Measurements from ENCODE around the gene PTP4A2. TPM values are rescaled to one million over a fixed set of nuclear protein-coding genes. Genes with fewer than 3 reads are reported as not detected.

The PTP4A2 gene
- 100 to 1,000 TPM; 269 to 384 TPM for total RNA-seq
- total RNA-seq, result 289 to 369 reads per million in 2 donors

GRCh38 chr1:31938184-31938975 lies at the start of gene PTP4A2:
Gene PTP4A2 (minus strand): TSS chr1:31938368. CDS start chr1:31919065, 19,303 bp downstream.
- DNase-seq, result peak; percentile 75 to 83 (median 77)
- H3K9me3 ChIP-seq (ENCODE audit: control insufficient read depth, low read length, poor library complexity, severe bottlenecking), result no peaks in the 10 kb centered on the region
- H3K4me1 Mint-ChIP-seq, result peaks cover 55% of the 10 kb centered on the region
- peak within 1 kb of the TSS; percentile 100 for H3K4me3 Mint-ChIP-seq
- peak within 1 kb of the TSS; percentile 99 for H3K27ac Mint-ChIP-seq
- H3K27me3 Mint-ChIP-seq, result no peaks in the 10 kb centered on the region
- peak; percentile 70 for ATAC-seq
- H3K36me3 Mint-ChIP-seq (ENCODE audit: low read depth), result peaks cover 3% of the 10 kb centered on the region

- DNase-seq (no peak), ATAC-seq (no peak)
- Mint-ChIP-seq H3K27me3 (no peaks in the 10 kb centered on the region), H3K4me3 (no peak overlapping the region), H3K36me3 (ENCODE audit: low read depth) (no peaks in the 10 kb centered on the region), H3K27ac (peak overlapping the region; percentile 89), H3K4me1 (peaks cover 48% of the 10 kb centered on the region)
- H3K9me3 ChIP-seq (ENCODE audit: control insufficient read depth, low read length, poor library complexity, severe bottlenecking), result no peaks in the 10 kb centered on the region
Observed at GRCh38 chr1:31987135-31987619, 49.0 kb upstream of the PTP4A2 start.

- H3K27me3 Mint-ChIP-seq, result no peaks in the 10 kb centered on the region
- peaks cover 51% of the 10 kb centered on the region for H3K4me1 Mint-ChIP-seq
- peak overlapping the region; percentile 96 for H3K27ac Mint-ChIP-seq
- ATAC-seq, result peak; percentile 79
- DNase-seq, result no peak
- H3K4me3 Mint-ChIP-seq, result peak overlapping the region; percentile 22
- no peaks in the 10 kb centered on the region for H3K9me3 ChIP-seq (ENCODE audit: control insufficient read depth, low read length, poor library complexity, severe bottlenecking)
- no peaks in the 10 kb centered on the region for H3K36me3 Mint-ChIP-seq (ENCODE audit: low read depth)
Observed at GRCh38 chr1:31985430-31985829, 47.3 kb upstream of the PTP4A2 start.

- Mint-ChIP-seq H3K27ac (peak overlapping the region; percentile 96), H3K4me1 (peaks cover 44% of the 10 kb centered on the region)
Observed at GRCh38 chr1:31984419-31985347, 46.5 kb upstream of the PTP4A2 start.

GRCh38 chr1:31981972-31982371 lies 43.8 kb upstream of the PTP4A2 start:
- H3K9me3 ChIP-seq (ENCODE audit: control insufficient read depth, low read length, poor library complexity, severe bottlenecking), result no peaks in the 10 kb centered on the region
- ATAC-seq (peak; percentile 72), DNase-seq (peak in 1 of 3 donors; percentile 11)
- Mint-ChIP-seq H3K4me1 (peaks cover 45% of the 10 kb centered on the region), H3K27ac (peak overlapping the region; percentile 96), H3K36me3 (ENCODE audit: low read depth) (no peaks in the 10 kb centered on the region), H3K27me3 (no peaks in the 10 kb centered on the region), H3K4me3 (peak overlapping the region; percentile 56)

More at GRCh38 chr1:31984419-31985347, 46.5 kb upstream of the PTP4A2 start:
- no peaks in the 10 kb centered on the region for H3K9me3 ChIP-seq (ENCODE audit: control insufficient read depth, low read length, poor library complexity, severe bottlenecking)
- peak; percentile 59 for ATAC-seq
- no peaks in the 10 kb centered on the region for H3K27me3 Mint-ChIP-seq
- peak in 1 of 3 donors; percentile 11 for DNase-seq
- H3K4me3 Mint-ChIP-seq, result no peak overlapping the region
- no peaks in the 10 kb centered on the region for H3K36me3 Mint-ChIP-seq (ENCODE audit: low read depth)

GRCh38 chr1:31981456-31981839 lies 43.3 kb upstream of the PTP4A2 start:
- no peak for DNase-seq
- no peaks in the 10 kb centered on the region for H3K27me3 Mint-ChIP-seq
- peak; percentile 44 for ATAC-seq
- H3K27ac Mint-ChIP-seq, result peak overlapping the region; percentile 96
- H3K36me3 Mint-ChIP-seq (ENCODE audit: low read depth), result no peaks in the 10 kb centered on the region
- peaks cover 41% of the 10 kb centered on the region for H3K4me1 Mint-ChIP-seq
- H3K4me3 Mint-ChIP-seq, result peak overlapping the region; percentile 56
- no peaks in the 10 kb centered on the region for H3K9me3 ChIP-seq (ENCODE audit: control insufficient read depth, low read length, poor library complexity, severe bottlenecking)

GRCh38 chr1:31980835-31981455 lies 42.8 kb upstream of the PTP4A2 start:
- Mint-ChIP-seq H3K4me3 (peak overlapping the region; percentile 47), H3K4me1 (peaks cover 41% of the 10 kb centered on the region), H3K36me3 (ENCODE audit: low read depth) (no peaks in the 10 kb centered on the region), H3K27me3 (no peaks in the 10 kb centered on the region), H3K27ac (peak overlapping the region; percentile 96)
- no peak for ATAC-seq
- H3K9me3 ChIP-seq (ENCODE audit: control insufficient read depth, low read length, poor library complexity, severe bottlenecking), result no peaks in the 10 kb centered on the region
- no peak for DNase-seq

GRCh38 chr1:31978843-31979400 lies 40.8 kb upstream of the PTP4A2 start:
- H3K9me3 ChIP-seq (ENCODE audit: control insufficient read depth, low read length, poor library complexity, severe bottlenecking), result no peaks in the 10 kb centered on the region
- Mint-ChIP-seq H3K27me3 (no peaks in the 10 kb centered on the region), H3K4me1 (peaks cover 33% of the 10 kb centered on the region), H3K4me3 (no peak overlapping the region), H3K27ac (no peak overlapping the region), H3K36me3 (ENCODE audit: low read depth) (no peaks in the 10 kb centered on the region)
- ATAC-seq (no peak), DNase-seq (no peak)

- H3K27ac Mint-ChIP-seq, result no peak overlapping the region
- H3K4me3 Mint-ChIP-seq, result no peak overlapping the region
- no peaks in the 10 kb centered on the region for H3K9me3 ChIP-seq (ENCODE audit: control insufficient read depth, low read length, poor library complexity, severe bottlenecking)
- peaks cover 24% of the 10 kb centered on the region for H3K4me1 Mint-ChIP-seq
- no peaks in the 10 kb centered on the region for H3K36me3 Mint-ChIP-seq (ENCODE audit: low read depth)
- DNase-seq, result no peak
- H3K27me3 Mint-ChIP-seq, result no peaks in the 10 kb centered on the region
- no peak for ATAC-seq
Observed at GRCh38 chr1:31977385-31978131, 39.4 kb upstream of the PTP4A2 start.

GRCh38 chr1:31976401-31976800 lies 38.2 kb upstream of the PTP4A2 start:
- H3K27ac Mint-ChIP-seq, result no peak overlapping the region
- ATAC-seq, result no peak
- no peak for DNase-seq

GRCh38 chr1:31970873-31971272 lies 32.7 kb upstream of the PTP4A2 start:
- H3K4me3 Mint-ChIP-seq, result no peak overlapping the region
- H3K4me1 Mint-ChIP-seq, result peaks cover 3% of the 10 kb centered on the region
- H3K36me3 Mint-ChIP-seq (ENCODE audit: low read depth), result peaks cover 2% of the 10 kb centered on the region
- H3K27ac Mint-ChIP-seq, result no peak overlapping the region
- no peak for DNase-seq
- no peaks in the 10 kb centered on the region for H3K27me3 Mint-ChIP-seq
- no peak for ATAC-seq
- no peaks in the 10 kb centered on the region for H3K9me3 ChIP-seq (ENCODE audit: control insufficient read depth, low read length, poor library complexity, severe bottlenecking)

More at GRCh38 chr1:31976401-31976800, 38.2 kb upstream of the PTP4A2 start:
- Mint-ChIP-seq H3K4me1 (peaks cover 14% of the 10 kb centered on the region), H3K27me3 (no peaks in the 10 kb centered on the region), H3K36me3 (ENCODE audit: low read depth) (peaks cover 2% of the 10 kb centered on the region), H3K4me3 (no peak overlapping the region)
- no peaks in the 10 kb centered on the region for H3K9me3 ChIP-seq (ENCODE audit: control insufficient read depth, low read length, poor library complexity, severe bottlenecking)

GRCh38 chr1:31961536-31961935 lies 23.4 kb upstream of the PTP4A2 start:
- Mint-ChIP-seq H3K36me3 (ENCODE audit: low read depth) (no peaks in the 10 kb centered on the region), H3K4me1 (peaks cover 33% of the 10 kb centered on the region), H3K27me3 (no peaks in the 10 kb centered on the region), H3K27ac (peak overlapping the region; percentile 85), H3K4me3 (no peak overlapping the region)
- ATAC-seq, result no peak
- no peak for DNase-seq
- no peaks in the 10 kb centered on the region for H3K9me3 ChIP-seq (ENCODE audit: control insufficient read depth, low read length, poor library complexity, severe bottlenecking)

All from T-helper 17 cell (primary cell).